Aortic smooth muscle cell (primary cell): Measurements from ENCODE around the gene LRP11. TPM values are rescaled to one million over a fixed set of nuclear protein-coding genes. Genes with fewer than 3 reads are reported as not detected.

Experiments used
- total RNA-seq: library from RNA; depleted of rRNA; stranded (reverse); fragments of >200 nt; gene quantifications from 2 replicates; pipeline ENCODE4 v1.2.3, GENCODE V29; 2014

The LRP11 gene, protein sequence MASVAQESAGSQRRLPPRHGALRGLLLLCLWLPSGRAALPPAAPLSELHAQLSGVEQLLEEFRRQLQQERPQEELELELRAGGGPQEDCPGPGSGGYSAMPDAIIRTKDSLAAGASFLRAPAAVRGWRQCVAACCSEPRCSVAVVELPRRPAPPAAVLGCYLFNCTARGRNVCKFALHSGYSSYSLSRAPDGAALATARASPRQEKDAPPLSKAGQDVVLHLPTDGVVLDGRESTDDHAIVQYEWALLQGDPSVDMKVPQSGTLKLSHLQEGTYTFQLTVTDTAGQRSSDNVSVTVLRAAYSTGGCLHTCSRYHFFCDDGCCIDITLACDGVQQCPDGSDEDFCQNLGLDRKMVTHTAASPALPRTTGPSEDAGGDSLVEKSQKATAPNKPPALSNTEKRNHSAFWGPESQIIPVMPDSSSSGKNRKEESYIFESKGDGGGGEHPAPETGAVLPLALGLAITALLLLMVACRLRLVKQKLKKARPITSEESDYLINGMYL
- 45.6 and 78.8 TPM in 2 replicates for total RNA-seq

DNA sequence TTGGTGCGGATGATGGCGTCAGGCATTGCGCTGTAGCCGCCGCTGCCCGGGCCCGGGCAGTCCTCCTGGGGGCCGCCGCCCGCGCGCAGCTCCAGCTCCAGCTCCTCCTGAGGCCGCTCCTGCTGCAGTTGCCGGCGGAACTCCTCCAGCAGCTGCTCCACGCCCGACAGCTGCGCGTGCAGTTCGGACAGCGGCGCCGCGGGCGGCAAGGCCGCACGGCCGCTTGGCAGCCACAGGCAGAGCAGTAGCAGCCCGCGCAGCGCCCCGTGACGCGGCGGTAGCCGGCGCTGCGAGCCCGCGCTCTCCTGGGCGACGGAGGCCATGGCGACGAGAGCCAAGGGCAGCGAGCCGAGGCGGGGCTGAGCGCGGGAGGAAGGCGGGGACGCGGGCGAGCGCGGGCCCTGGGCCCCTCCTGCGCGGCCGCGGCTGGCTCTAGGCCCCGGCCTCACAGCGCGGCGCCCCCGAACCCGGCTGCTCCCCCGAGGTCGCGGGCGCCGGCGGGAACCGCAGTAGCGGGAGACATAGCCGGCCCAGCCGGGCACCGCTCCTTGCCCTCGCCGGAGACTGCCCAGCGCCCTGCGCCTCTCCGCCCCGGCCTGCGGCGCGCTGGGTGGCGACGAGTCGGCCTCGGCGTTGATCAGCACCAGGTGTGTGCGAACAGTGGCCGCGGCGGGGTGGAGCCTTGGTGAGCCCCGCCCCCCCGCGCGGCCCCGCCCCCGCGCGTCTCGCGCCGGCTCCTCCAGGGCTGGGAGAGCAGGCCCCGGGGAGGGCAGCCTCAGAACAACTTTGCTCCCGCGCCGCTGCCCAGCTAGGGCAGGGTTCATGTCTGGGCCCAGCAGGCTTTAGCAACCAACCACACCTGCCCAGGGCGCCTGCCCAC is at the start of gene LRP11:
LRP11 (minus strand) TSS at position 662 of the 880 bp plus-strand sequence; CDS start at position 323, 339 bp downstream.

DNA sequence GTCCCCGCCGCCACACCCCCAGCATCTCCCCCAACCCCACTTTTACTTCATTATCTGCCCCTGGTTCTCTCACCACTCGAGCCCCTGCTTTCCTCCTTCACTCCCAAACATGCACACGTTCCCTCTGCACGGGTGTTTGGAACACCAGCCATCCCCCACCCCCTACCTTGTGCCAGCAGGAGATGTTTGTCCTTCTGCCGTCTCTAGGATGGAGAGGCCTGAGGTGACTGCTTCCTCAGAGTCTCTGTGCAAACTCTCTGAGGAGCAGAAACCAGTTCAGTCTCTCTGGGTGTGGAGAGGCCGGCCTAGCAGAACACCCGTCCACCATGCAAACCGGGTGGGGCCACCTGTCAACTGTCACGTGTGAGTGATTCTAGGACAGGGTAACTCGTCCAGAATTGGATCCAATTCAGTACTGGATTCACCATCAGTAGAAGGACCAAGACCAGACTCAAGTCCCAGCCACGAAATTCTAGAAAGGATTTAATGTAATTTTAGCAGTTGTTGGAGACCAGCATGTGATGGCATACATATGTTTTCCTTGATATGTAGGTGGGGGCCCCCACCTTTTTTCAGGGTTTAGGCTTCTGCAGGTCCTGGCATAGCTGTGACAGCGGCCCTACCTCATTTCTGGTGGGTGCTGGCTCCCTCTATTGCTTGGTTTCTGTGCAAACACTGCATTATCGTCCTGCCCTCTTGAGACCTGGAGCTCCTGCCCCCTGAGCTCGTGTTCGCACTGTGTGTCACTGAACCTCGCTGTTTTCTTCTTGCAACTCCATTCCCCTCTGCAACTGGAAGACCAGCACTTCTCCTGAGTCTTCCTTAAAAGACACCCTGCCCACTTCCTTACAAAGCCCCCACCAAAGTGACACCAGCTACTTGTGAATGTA is 33.9 kb upstream of the LRP11 start, which contains the start of gene RAET1E:
RAET1E (minus strand) TSS at position 259 of the 890 bp plus-strand sequence. CDS start 7,212 bp downstream, outside the sequence.

Other genes with a start within 250 kb of the LRP11 start
- gene KATNA1, start 215.6 kb downstream of the LRP11 start, total RNA-seq: 30.3 TPM in 2 replicates
- 6.5 and 9.2 TPM in 2 replicates for gene LATS1, start 146.3 kb downstream of the LRP11 start, total RNA-seq
- 16.0 and 16.3 TPM in 2 replicates for gene NUP43, start 117.8 kb downstream of the LRP11 start, total RNA-seq
- 104 and 124 TPM in 2 replicates for gene PCMT1, start 114.6 kb downstream of the LRP11 start, total RNA-seq
- 0.56 and 1.8 TPM in 2 replicates for gene RAET1E, start 33.8 kb upstream of the LRP11 start, total RNA-seq
- 2.6 and 4.5 TPM in 2 replicates for gene RAET1G, start 58.8 kb upstream of the LRP11 start, total RNA-seq
- gene ULBP2, start 77.7 kb upstream of the LRP11 start, total RNA-seq: 7.0 and 10.6 TPM in 2 replicates
- under 0.01 and 0.06 TPM in 2 replicates for gene ULBP1, start 99.6 kb upstream of the LRP11 start, total RNA-seq
- gene RAET1L, start 161.2 kb upstream of the LRP11 start, total RNA-seq: not detected in 2 replicates
- 15.8 and 22.6 TPM in 2 replicates for gene ULBP3, start 204.8 kb upstream of the LRP11 start, total RNA-seq